Measurements from ENCODE around the gene PSAT1.

- TF ChIP-seq USF2 (IDR thresholded peaks at IDR 0.05; ENCODE audit: low read depth, low read length) (no peak), CTCF (conservative IDR thresholded peaks at IDR 0.05; ENCODE audit: low read depth, low read length) (no peak)
Measured at GRCh38 chr9:78303377-78304062, 6.6 kb downstream of the PSAT1 start.

Measured in IMR-90 (cell line).